PC-3 (cell line): Measurements from ENCODE around the gene F12. TPM values are rescaled to one million over a fixed set of nuclear protein-coding genes. Genes with fewer than 3 reads are reported as not detected.

Source experiments
- ATAC-seq: fragments of 200-7000 bp; cut with Tn5 transposase; 2 replicates; pipeline ENCODE4 v1.9.1; 2020; ENCODE audit warnings: mild to moderate bottlenecking, moderate library complexity
- BruUV-seq: library from RNA; stranded (reverse); fragments of 400-500 nt; replicated peaks from 2 replicates; lab custom pipeline; 2021; lab: Mats Ljungman, UMichigan
- CTCF ChIA-PET: fragments of 300-600 bp; sonication (Branson Sonifier 250); formaldehyde crosslinking; loops from one replicate; lab custom pipeline; 2022; ENCODE audit warnings: antibody characterized with exemption; lab: Charles Lee
- POLR2A ChIA-PET: fragments of 300-600 bp; sonication (Branson Sonifier 250); formaldehyde crosslinking; loops from one replicate; lab custom pipeline; 2022; ENCODE audit warnings: antibody characterized with exemption; ENCODE audit not compliant: unreplicated experiment; lab: Charles Lee
- DNase-seq: peaks from one replicate; pipeline ENCODE4 v3.0.0-alpha.2; 2015
- H2AFZ ChIP-seq: fragments of 300-600 bp; sonication (generic); 2 replicates; pipeline ENCODE4 v1.6.0; 2016; ENCODE audit warnings: antibody characterized with exemption, low read length
- H3F3A ChIP-seq: fragments of 300-600 bp; sonication (generic); one replicate; pipeline ENCODE4 v1.6.0; 2017; ENCODE audit warnings: antibody characterized with exemption, low read length, control low read depth, mild to moderate bottlenecking; ENCODE audit not compliant: unreplicated experiment
- H3K27ac ChIP-seq: fragments of 300-600 bp; sonication (generic); 2 replicates; pipeline ENCODE4 v1.5.1; 2016; ENCODE audit warnings: mild to moderate bottlenecking, low read length
- H3K27me3 ChIP-seq: fragments of 300-600 bp; sonication (generic); 2 replicates; pipeline ENCODE4 v1.6.1; 2016; ENCODE audit warnings: low read length, mixed read lengths
- H3K36me3 ChIP-seq: fragments of 300-600 bp; sonication (generic); 2 replicates; pipeline ENCODE4 v1.6.1; 2016; ENCODE audit warnings: low read depth, mixed run types, low read length, mixed read lengths
- H3K4me1 ChIP-seq: fragments of 300-600 bp; sonication (generic); 2 replicates; pipeline ENCODE4 v1.5.1; 2016; ENCODE audit warnings: low read length; ENCODE audit not compliant: insufficient read depth
- H3K4me2 ChIP-seq: fragments of 300-600 bp; sonication (generic); 2 replicates; pipeline ENCODE4 v1.6.0; 2016; ENCODE audit warnings: low read length
- H3K4me3 ChIP-seq: fragments of 300-600 bp; sonication (generic); 2 replicates; pipeline ENCODE4 v1.5.1; 2016; ENCODE audit warnings: mild to moderate bottlenecking, low read length, mixed read lengths
- H3K79me2 ChIP-seq: fragments of 300-600 bp; sonication (generic); 2 replicates; pipeline ENCODE4 v1.6.1; 2017; ENCODE audit warnings: low read length, mixed read lengths
- H3K9ac ChIP-seq: fragments of 300-600 bp; sonication (generic); 2 replicates; pipeline ENCODE4 v1.6.0; 2016; ENCODE audit warnings: mild to moderate bottlenecking, low read length
- H3K9me2 ChIP-seq: fragments of 300-600 bp; sonication (generic); replicated peaks from 2 replicates; pipeline ENCODE4 v1.6.1; 2016; ENCODE audit warnings: mixed run types, low read length, mixed read lengths
- H3K9me3 ChIP-seq: fragments of 300-600 bp; sonication (generic); 2 replicates; pipeline ENCODE4 v1.6.1; 2016; ENCODE audit warnings: low read length, mixed read lengths
- H4K20me1 ChIP-seq: fragments of 300-600 bp; sonication (generic); 2 replicates; pipeline ENCODE4 v1.6.1; 2016; ENCODE audit warnings: low read length, mixed read lengths
- EZH2 ChIP-seq: fragments of 300-600 bp; sonication (generic); IDR thresholded peaks from one replicate; pipeline ENCODE4 v1.6.1; 2017; ENCODE audit warnings: antibody characterized with exemption, mild to moderate bottlenecking, low read length; ENCODE audit not compliant: unreplicated experiment
- EZH2phosphoT487 ChIP-seq: fragments of 300-600 bp; sonication (generic); IDR thresholded peaks from 2 replicates; pipeline ENCODE4 v1.6.1; 2018; ENCODE audit warnings: mild to moderate bottlenecking, antibody characterized with exemption, low read length, borderline replicate concordance
- intact Hi-C: fragments of 100-400 bp; cut with micrococcal nuclease; formaldehyde crosslinking; loops from 2 replicates; pipeline ENCODE4 v1.9.0; 2023
- total RNA-seq: library from RNA; depleted of rRNA; stranded (reverse); fragments of >200 nt; gene quantifications from 2 replicates; pipeline ENCODE4 v1.2.3, GENCODE V29; 2014
- TF ChIP-seq, protein P1 (sequence below): fragments of 300-600 bp; sonication (generic); conservative IDR thresholded peaks from 2 replicates; pipeline ENCODE4 v1.5.1; 2017; ENCODE audit warnings: antibody characterized with exemption, low read depth, mild to moderate bottlenecking, low read length

F12 gene
- total RNA-seq, 1 experiment from 2014 or later = 36.8 TPM

DNA sequence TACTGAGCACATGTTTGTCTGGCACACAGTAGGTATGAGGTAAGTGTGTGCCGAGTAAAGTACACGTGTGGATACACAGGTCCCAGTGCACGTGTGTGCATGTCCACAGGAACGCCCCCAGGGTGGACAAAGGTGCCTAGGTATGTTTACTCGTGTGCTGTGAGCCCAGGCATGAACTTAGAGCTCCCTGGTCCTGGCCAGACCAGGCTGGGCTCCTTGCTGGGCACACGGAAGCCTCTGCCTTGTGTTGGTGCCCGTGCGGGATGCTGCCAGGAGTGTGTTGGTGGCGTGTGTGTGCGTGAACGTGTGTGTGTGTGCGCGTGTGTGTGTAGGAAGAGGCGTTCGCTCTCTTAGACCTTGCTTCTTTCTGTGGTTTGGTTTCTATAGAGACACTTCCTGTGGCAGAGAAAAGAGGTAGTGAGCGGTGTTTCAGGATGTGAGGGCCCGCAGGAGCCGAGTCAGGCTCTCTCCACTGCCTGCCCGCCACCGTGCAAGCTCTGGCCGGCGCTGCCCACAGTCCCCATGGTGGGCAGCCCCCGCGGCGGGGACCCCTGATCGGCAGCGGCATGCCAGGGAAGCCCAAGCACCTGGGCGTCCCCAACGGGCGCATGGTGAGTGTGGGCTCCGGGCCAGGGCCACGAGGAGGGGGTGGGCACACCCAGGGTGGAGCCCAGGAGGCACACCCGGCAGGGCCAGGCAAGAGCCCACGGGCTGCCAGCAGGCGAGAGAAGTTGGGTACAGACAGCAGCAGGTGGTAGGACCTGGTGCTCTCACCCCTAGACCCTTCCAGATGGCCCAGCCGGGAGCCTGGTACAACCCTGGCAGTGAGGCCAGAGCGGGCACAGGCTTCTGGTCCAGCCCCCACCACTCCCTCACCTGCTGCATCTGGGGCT is 51.7 kb downstream of the F12 start, which contains the start of gene RGS14:
TSS of gene RGS14 (plus strand) at position 466 of the 893 bp plus-strand sequence. CDS start at position 567, 101 bp downstream.
- no peaks in the 10 kb centered on the region for H3K9me3 ChIP-seq
- TF ChIP-seq EZH2 = no peak
- TF ChIP-seq, protein P1, sequence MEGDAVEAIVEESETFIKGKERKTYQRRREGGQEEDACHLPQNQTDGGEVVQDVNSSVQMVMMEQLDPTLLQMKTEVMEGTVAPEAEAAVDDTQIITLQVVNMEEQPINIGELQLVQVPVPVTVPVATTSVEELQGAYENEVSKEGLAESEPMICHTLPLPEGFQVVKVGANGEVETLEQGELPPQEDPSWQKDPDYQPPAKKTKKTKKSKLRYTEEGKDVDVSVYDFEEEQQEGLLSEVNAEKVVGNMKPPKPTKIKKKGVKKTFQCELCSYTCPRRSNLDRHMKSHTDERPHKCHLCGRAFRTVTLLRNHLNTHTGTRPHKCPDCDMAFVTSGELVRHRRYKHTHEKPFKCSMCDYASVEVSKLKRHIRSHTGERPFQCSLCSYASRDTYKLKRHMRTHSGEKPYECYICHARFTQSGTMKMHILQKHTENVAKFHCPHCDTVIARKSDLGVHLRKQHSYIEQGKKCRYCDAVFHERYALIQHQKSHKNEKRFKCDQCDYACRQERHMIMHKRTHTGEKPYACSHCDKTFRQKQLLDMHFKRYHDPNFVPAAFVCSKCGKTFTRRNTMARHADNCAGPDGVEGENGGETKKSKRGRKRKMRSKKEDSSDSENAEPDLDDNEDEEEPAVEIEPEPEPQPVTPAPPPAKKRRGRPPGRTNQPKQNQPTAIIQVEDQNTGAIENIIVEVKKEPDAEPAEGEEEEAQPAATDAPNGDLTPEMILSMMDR = no peak
- TF ChIP-seq EZH2phosphoT487 = no peak
- peak within 1 kb of the TSS; percentile 67 for H3K9ac ChIP-seq
- ChIA-PET CTCF (interaction anchor here (0.5 to 1.2 kb wide), 2 partner anchors 13 to 287 kb away, joined by 4 to 9 read pairs; no protein-coding TSS in a partner anchor), POLR2A (interaction anchor here (0.6 kb wide), 1 partner anchor 11 kb away, joined by 3 read pairs; no protein-coding TSS in a partner anchor)
- H3K9me2 ChIP-seq = no peaks in the 10 kb centered on the region
- intact Hi-C loops = no loop called here
- H3K4me1 ChIP-seq = peaks cover 16% of the 10 kb centered on the region
- H3K4me3 ChIP-seq = peak within 1 kb of the TSS; percentile 73
- BruUV-seq = no TSS peak
- no peak within 1 kb of the TSS for H3K27ac ChIP-seq
- ATAC-seq (peak; percentile 88), DNase-seq (peak; percentile 70)
- H3K4me2 ChIP-seq = peak within 1 kb of the TSS; percentile 87
- no peaks in the 10 kb centered on the region for H3K36me3 ChIP-seq
- H3K79me2 ChIP-seq = no peaks in the 10 kb centered on the region
- H3F3A ChIP-seq = no peaks in the 10 kb centered on the region
- H2AFZ ChIP-seq = peak within 1 kb of the TSS; percentile 92
- no peaks in the 10 kb centered on the region for H3K27me3 ChIP-seq
- H4K20me1 ChIP-seq = no peaks in the 10 kb centered on the region

DNA sequence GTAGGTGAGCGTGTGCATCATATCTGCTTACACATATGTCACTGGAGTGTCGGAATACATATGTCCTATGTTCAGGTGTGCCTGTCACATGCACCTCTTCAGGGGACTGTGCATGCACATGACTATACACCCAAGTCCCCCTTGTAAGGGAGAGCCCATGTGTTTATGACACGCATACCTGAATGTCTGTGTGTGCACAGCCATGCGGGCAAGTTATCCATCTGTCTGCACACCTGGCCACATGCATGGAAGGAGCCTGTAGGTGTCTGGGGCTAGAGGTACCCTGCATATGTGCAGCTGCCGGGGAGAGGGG is 52.3 kb downstream of the F12 start:
- H3K4me2 ChIP-seq = peak overlapping the region; percentile 87; the same call in 1 of the 2 replicates
- peaks cover 17% of the 10 kb centered on the region for H3K4me1 ChIP-seq
- no peak overlapping the region for H3K27ac ChIP-seq
- no peak for ATAC-seq
- H4K20me1 ChIP-seq = no peaks in the 10 kb centered on the region
- no peak overlapping the region for H3K9ac ChIP-seq
- no peak for DNase-seq
- H3K4me3 ChIP-seq = peak overlapping the region; percentile 73; the same call in 1 of the 2 replicates
- no peaks in the 10 kb centered on the region for H3K9me2 ChIP-seq
- TF ChIP-seq, protein P1 = no peak
- no peak for TF ChIP-seq EZH2
- TF ChIP-seq EZH2phosphoT487 = no peak
- no peaks in the 10 kb centered on the region for H3K9me3 ChIP-seq
- H3K79me2 ChIP-seq = no peaks in the 10 kb centered on the region
- H2AFZ ChIP-seq = peak overlapping the region; percentile 92; the same call in 1 of the 2 replicates
- H3K36me3 ChIP-seq = no peaks in the 10 kb centered on the region
- POLR2A ChIA-PET = no interaction called here
- intact Hi-C loops = no loop called here
- CTCF ChIA-PET = interaction anchor here (0.5 kb wide), 1 partner anchor 286 kb away, joined by 9 read pairs; no protein-coding TSS in a partner anchor
- no TSS peak for BruUV-seq
- no peaks in the 10 kb centered on the region for H3F3A ChIP-seq
- no peaks in the 10 kb centered on the region for H3K27me3 ChIP-seq
